ENCODE results near the gene STX19. TPM values are rescaled to one million over a fixed set of nuclear protein-coding genes. Genes with fewer than 3 reads are reported as not detected.

Gene STX19, protein sequence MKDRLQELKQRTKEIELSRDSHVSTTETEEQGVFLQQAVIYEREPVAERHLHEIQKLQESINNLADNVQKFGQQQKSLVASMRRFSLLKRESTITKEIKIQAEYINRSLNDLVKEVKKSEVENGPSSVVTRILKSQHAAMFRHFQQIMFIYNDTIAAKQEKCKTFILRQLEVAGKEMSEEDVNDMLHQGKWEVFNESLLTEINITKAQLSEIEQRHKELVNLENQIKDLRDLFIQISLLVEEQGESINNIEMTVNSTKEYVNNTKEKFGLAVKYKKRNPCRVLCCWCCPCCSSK
- total RNA-seq (1 to 10 TPM; 1.7 to 3.4 (median 2.3) TPM), polyA plus RNA-seq (1 to 10 TPM; 3.5 to 7.5 TPM)

DNA sequence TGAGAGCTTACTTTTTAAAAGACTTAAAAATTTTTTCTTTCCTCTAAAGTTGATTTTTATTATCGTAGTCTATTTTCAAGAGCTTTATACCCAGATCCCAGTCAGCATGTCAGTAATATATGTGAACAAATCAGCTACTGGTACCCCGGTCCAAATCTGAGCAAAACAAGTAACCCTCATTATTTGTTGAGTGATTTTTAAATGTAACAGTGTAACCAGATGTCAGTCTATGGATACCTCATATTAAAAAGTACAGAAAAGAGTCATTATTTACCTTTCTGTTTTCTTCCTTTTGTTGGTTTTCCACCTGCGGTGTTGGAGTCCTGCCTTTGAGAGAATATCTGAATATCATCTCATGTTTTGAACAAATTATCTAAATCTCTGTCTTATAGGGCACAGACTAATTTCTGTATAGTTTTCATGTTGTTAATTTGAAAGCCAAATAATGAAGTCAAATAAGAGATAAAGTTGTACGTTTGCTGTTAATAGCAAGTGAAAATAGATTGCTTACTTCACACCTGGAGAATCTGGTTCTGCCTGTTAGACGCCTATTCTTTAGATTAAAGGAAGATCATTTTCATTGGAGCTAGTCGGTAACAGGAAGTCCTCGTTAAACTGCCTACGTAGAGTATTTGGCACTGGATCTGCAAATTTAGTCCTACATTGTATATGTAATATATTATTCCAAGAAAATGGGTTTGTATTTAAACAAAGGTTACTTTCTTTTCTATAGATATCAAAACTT, at the start of gene STX19:
Gene STX19, minus strand, starts transcription at position 505 of the 745 bp plus-strand sequence. CDS start 13,328 bp downstream, outside the sequence.
- H3K36me3 ChIP-seq = no peaks in the 10 kb centered on the region
- DNase-seq (peak in 3 of 6 donors; percentile 30 to 61 (median 49)), FAIRE-seq (peak; percentile 78), ATAC-seq (peak; percentile 92 to 97 (median 95))
- peak within 1 kb of the TSS; percentile 3 to 74 (median 37) for H3K27ac ChIP-seq
- WGBS, 2 donors = 11 to 13% methylated on average over 8 of the region's 8 CpGs
- H3K9me3 ChIP-seq = no peaks in the 10 kb centered on the region
- H3K27me3 ChIP-seq = no peaks in the 10 kb centered on the region
- H3K4me1 ChIP-seq = peaks cover 0 to 21% (median 9%) of the 10 kb centered on the region in 3 donors
- TF ChIP-seq, protein P1, sequence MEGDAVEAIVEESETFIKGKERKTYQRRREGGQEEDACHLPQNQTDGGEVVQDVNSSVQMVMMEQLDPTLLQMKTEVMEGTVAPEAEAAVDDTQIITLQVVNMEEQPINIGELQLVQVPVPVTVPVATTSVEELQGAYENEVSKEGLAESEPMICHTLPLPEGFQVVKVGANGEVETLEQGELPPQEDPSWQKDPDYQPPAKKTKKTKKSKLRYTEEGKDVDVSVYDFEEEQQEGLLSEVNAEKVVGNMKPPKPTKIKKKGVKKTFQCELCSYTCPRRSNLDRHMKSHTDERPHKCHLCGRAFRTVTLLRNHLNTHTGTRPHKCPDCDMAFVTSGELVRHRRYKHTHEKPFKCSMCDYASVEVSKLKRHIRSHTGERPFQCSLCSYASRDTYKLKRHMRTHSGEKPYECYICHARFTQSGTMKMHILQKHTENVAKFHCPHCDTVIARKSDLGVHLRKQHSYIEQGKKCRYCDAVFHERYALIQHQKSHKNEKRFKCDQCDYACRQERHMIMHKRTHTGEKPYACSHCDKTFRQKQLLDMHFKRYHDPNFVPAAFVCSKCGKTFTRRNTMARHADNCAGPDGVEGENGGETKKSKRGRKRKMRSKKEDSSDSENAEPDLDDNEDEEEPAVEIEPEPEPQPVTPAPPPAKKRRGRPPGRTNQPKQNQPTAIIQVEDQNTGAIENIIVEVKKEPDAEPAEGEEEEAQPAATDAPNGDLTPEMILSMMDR (IDR thresholded peaks at IDR 0.05) = no peak
- intact Hi-C loops (cut with DNase I) = no loop called here
- peak within 1 kb of the TSS; percentile 6 to 47 (median 36) for H3K4me3 ChIP-seq

DNA sequence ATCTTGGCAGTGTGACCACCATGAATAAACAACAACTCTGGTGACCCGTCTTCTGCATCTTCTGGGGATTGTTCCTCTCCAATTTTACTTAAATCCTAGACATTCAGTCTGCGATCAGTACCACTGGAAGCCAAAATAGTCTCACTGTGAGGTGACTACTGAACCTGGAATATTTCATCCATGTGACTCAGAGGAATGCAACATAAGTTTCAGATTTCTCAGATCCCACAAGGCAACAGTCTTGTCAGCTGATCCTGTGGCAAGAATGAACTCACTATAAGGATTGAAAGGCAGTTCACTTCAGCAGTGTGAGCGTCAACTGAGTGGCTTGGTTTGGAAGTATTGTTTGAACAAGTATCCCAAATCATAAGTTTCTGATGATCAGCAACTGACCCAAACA, 47.7 kb upstream of the STX19 start:
- 93% methylated on average over 3 of the region's 3 CpGs for WGBS, 2 donors
- no peak for DNase-seq
- FAIRE-seq = no peak
- H3K9me3 ChIP-seq = no peaks in the 10 kb centered on the region
- no peaks in the 10 kb centered on the region for H3K4me1 ChIP-seq
- TF ChIP-seq, protein P1 (IDR thresholded peaks at IDR 0.05) = no peak
- ATAC-seq = no peak
- no peaks in the 10 kb centered on the region for H3K36me3 ChIP-seq
- no peak overlapping the region for H3K27ac ChIP-seq
- no peak overlapping the region for H3K4me3 ChIP-seq
- H3K27me3 ChIP-seq = no peaks in the 10 kb centered on the region
- intact Hi-C loops (cut with DNase I) = no loop called here

GRCh38 chr3:94071713-94072284, 43.4 kb upstream of the STX19 start:
- intact Hi-C loops (cut with DNase I) = no loop called here
- no peak overlapping the region for H3K4me3 ChIP-seq

DNA sequence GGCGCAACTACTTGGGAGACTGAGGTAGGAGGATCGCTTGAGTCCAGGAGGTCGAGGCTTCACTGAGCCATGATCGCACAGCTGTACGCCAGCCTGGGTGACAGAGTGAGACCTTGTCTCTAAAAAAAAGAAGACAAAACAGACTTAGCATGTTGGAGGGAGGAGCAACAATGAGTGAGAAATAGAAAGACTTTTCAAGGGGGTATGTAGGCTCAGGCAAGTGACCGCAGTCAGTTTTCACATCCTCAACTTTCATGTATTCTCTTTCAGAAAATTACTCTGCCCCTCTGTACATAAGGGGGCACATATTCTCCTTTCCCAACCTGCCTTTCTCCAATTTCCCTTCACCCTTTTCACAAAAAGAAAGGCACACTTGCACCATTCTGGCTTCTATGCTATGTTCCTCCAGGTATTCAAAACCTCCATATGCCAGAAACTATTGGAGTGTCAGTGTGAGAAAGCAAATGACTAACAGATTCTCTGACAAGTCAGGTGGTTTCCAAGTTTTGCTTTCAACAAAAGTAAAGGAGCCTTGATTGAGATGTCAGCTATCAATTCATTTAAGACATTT, 42.0 kb upstream of the STX19 start:
- no peaks in the 10 kb centered on the region for H3K9me3 ChIP-seq
- ATAC-seq = no peak
- WGBS, 2 donors = 94 to 96% methylated on average over 6 of the region's 6 CpGs
- H3K27ac ChIP-seq = no peak overlapping the region
- H3K27me3 ChIP-seq = no peaks in the 10 kb centered on the region
- no peak overlapping the region for H3K4me3 ChIP-seq
- DNase-seq = no peak
- peaks cover 0 to 13% (median 8%) of the 10 kb centered on the region in 3 donors for H3K4me1 ChIP-seq
- H3K36me3 ChIP-seq = no peaks in the 10 kb centered on the region
- FAIRE-seq = no peak
- intact Hi-C loops (cut with DNase I) = no loop called here
- TF ChIP-seq, protein P1 (IDR thresholded peaks at IDR 0.05) = no peak

More at GRCh38 chr3:94071713-94072284, 43.4 kb upstream of the STX19 start:
- no peaks in the 10 kb centered on the region for H3K9me3 ChIP-seq
- no peak for FAIRE-seq
- H3K27ac ChIP-seq = no peak overlapping the region
- peaks cover 0 to 3% (median 0%) of the 10 kb centered on the region in 3 donors for H3K4me1 ChIP-seq
- H3K36me3 ChIP-seq = no peaks in the 10 kb centered on the region
- 58 to 63% methylated on average over 4 of the region's 4 CpGs for WGBS, 2 donors
- no peak for DNase-seq
- TF ChIP-seq, protein P1 (IDR thresholded peaks at IDR 0.05) = no peak
- peak in 1 of 4 donors; percentile 35 for ATAC-seq
- no peaks in the 10 kb centered on the region for H3K27me3 ChIP-seq
